ENCODE results near the gene CEMP1. TPM values are rescaled to one million over a fixed set of nuclear protein-coding genes. Genes with fewer than 3 reads are reported as not detected.

CEMP1 gene
- total RNA-seq, 1 experiment from 2014 or later: not detected

DNA sequence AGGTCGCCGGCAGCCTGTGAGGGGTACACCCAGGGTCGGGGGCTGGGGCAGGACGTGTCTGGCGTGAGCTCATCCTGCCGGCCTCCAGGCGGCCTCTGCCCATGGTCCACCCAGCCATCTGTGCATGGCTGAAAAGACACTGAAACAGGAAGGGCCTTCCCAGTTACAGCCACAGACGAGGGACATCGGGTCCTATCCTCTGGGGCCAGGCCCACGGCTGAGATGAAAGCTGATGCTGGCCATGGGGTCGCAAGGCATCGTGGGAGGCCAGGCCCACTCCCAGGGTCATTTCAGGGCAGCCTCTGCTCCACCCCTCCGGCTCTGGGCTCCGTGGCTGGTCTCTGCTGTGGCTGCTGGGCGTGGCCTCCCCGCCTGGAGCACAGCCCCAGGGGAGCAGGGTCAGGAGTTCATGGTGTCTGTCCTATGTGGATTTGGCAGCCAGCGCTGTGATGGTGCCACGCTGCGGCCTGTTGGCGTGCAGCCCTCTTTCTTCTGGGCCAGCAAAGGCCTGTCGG, 34.0 kb downstream of the CEMP1 start:
- Mint-ChIP-seq H3K27me3 (ENCODE audit: low read depth) (no peaks in the 10 kb centered on the region), H3K36me3 (ENCODE audit: insufficient read depth in 1 of 3, low read depth in 3 of 3) (peaks cover 0 to 18% (median 4%) of the 10 kb centered on the region in 3 experiments; a peak in 4 of 7 replicates), H3K4me1 (peaks cover 3 to 5% of the 10 kb centered on the region in 2 experiments), H3K9me3 (no peaks in the 10 kb centered on the region), H3K27ac (no peak overlapping the region), H3K4me3 (no peak overlapping the region)
- Histone ChIP-seq H3T11ph (ENCODE audit: low read length) (no peak overlapping the region), H3K56ac (ENCODE audit: insufficient read length, low read depth, low read length) (no peak overlapping the region), H2AFZ (ENCODE audit: low read length) (no peak overlapping the region), H2BK12ac (ENCODE audit: insufficient read length, low read depth, low read length) (no peak overlapping the region), H4K20me1 (ENCODE audit: control insufficient read depth, insufficient read depth, insufficient read length) (no peaks in the 10 kb centered on the region), H3K4ac (ENCODE audit: low read depth, low read length) (no peak overlapping the region), H3K9ac (ENCODE audit: extremely low read depth, insufficient read length, low read length) (no peak overlapping the region), H3K27ac (ENCODE audit: insufficient read length, low read depth, low read length) (no peak overlapping the region), H2AK5ac (ENCODE audit: insufficient read length, low read length) (no peak overlapping the region), H4K91ac (ENCODE audit: insufficient read length, low read depth, low read length) (no peak overlapping the region), H3K79me2 (ENCODE audit: insufficient read depth, low read length) (no peaks in the 10 kb centered on the region), H2BK20ac (ENCODE audit: low read depth, low read length, poor library complexity, severe bottlenecking) (no peak overlapping the region), H4K8ac (replicated peaks; ENCODE audit: insufficient read length, low read depth, low read length) (no peak overlapping the region), H3K4me2 (ENCODE audit: insufficient read depth, insufficient read length, low read length) (no peak overlapping the region), H4K5ac (ENCODE audit: insufficient read length, low read depth, low read length) (no peak overlapping the region), H2BK120ac (ENCODE audit: low read depth, low read length, poor library complexity, severe bottlenecking) (no peak overlapping the region), H3K4me1 (ENCODE audit: insufficient read depth, low read length) (no peaks in the 10 kb centered on the region), H3K14ac (ENCODE audit: insufficient read depth, low read length) (no peak overlapping the region), H3K27me3 (ENCODE audit: insufficient read depth, low read length) (no peaks in the 10 kb centered on the region), H3K79me1 (ENCODE audit: insufficient read depth, low read depth, low read length, poor library complexity, severe bottlenecking) (no peaks in the 10 kb centered on the region), H3K9me3 (ENCODE audit: control insufficient read depth, low read depth, low read length) (no peaks in the 10 kb centered on the region), H3K23me2 (ENCODE audit: insufficient read length, low read depth, low read length, poor library complexity, severe bottlenecking) (peaks cover 3% of the 10 kb centered on the region), H3K18ac (ENCODE audit: insufficient read length, low read depth, low read length) (no peak overlapping the region), H3K23ac (ENCODE audit: insufficient read length, low read depth, low read length) (no peak overlapping the region), H2BK5ac (ENCODE audit: insufficient read length, low read length) (no peak overlapping the region), H2BK15ac (ENCODE audit: low read depth, low read length) (no peak overlapping the region)
- TF ChIP-seq, protein P1, sequence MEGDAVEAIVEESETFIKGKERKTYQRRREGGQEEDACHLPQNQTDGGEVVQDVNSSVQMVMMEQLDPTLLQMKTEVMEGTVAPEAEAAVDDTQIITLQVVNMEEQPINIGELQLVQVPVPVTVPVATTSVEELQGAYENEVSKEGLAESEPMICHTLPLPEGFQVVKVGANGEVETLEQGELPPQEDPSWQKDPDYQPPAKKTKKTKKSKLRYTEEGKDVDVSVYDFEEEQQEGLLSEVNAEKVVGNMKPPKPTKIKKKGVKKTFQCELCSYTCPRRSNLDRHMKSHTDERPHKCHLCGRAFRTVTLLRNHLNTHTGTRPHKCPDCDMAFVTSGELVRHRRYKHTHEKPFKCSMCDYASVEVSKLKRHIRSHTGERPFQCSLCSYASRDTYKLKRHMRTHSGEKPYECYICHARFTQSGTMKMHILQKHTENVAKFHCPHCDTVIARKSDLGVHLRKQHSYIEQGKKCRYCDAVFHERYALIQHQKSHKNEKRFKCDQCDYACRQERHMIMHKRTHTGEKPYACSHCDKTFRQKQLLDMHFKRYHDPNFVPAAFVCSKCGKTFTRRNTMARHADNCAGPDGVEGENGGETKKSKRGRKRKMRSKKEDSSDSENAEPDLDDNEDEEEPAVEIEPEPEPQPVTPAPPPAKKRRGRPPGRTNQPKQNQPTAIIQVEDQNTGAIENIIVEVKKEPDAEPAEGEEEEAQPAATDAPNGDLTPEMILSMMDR (conservative IDR thresholded peaks at IDR 0.05): no peak
- DNase-seq: no peak
- no CpG with 5 or more reads among the region's 21 CpGs for WGBS (ENCODE audit: extremely low coverage, insufficient read length, low lambda C conversion rate)
